ENCODE measurements around the gene CCNF.

- TF ChIP-seq CTCF (tag by site-specific recombination; IDR thresholded peaks at IDR 0.05) (no peak), TCF7L2 (IDR thresholded peaks at IDR 0.05; ENCODE audit: borderline replicate concordance, low read depth, low read length) (no peak), ZNF211 (tag by site-specific recombination; IDR thresholded peaks at IDR 0.05; ENCODE audit: low read depth) (no peak), ZBTB21 (tag by site-specific recombination; IDR thresholded peaks at IDR 0.05) (no peak), KLF8 (tag by site-specific recombination; IDR thresholded peaks at IDR 0.05) (no peak), ZNF121 (tag by site-specific recombination; IDR thresholded peaks at IDR 0.05) (no peak), ZNF585B (tag by site-specific recombination; IDR thresholded peaks at IDR 0.05) (no peak)
- TF ChIP-seq, protein P1, sequence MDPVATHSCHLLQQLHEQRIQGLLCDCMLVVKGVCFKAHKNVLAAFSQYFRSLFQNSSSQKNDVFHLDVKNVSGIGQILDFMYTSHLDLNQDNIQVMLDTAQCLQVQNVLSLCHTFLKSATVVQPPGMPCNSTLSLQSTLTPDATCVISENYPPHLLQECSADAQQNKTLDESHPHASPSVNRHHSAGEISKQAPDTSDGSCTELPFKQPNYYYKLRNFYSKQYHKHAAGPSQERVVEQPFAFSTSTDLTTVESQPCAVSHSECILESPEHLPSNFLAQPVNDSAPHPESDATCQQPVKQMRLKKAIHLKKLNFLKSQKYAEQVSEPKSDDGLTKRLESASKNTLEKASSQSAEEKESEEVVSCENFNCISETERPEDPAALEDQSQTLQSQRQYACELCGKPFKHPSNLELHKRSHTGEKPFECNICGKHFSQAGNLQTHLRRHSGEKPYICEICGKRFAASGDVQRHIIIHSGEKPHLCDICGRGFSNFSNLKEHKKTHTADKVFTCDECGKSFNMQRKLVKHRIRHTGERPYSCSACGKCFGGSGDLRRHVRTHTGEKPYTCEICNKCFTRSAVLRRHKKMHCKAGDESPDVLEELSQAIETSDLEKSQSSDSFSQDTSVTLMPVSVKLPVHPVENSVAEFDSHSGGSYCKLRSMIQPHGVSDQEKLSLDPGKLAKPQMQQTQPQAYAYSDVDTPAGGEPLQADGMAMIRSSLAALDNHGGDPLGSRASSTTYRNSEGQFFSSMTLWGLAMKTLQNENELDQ (tag by site-specific recombination; IDR thresholded peaks at IDR 0.05; ENCODE audit: low read depth), result no peak
Measured at GRCh38 chr16:2494616-2495015, 65.4 kb downstream of the CCNF start.

All from HEK293 (cell line).